Stimulated activated CD4-positive, alpha-beta T cell treated with anti-CD3 and anti-CD28 coated beads, Interleukin-1b, Interleukin-23, amount 100 ng/mL, for 48 hours (primary cell): Measurements from ENCODE around the gene UBE2R2.
"Not testable (repeated sequence)": the region's sequence is repeated elsewhere in the genome, so short reads cannot be mapped to it uniquely, and the experiment has no call there.

ENCODE experiments used
- DNase-seq: peaks from one replicate; pipeline ENCODE4 v3.0.0-alpha.2; 2020

The UBE2R2 gene

DNA sequence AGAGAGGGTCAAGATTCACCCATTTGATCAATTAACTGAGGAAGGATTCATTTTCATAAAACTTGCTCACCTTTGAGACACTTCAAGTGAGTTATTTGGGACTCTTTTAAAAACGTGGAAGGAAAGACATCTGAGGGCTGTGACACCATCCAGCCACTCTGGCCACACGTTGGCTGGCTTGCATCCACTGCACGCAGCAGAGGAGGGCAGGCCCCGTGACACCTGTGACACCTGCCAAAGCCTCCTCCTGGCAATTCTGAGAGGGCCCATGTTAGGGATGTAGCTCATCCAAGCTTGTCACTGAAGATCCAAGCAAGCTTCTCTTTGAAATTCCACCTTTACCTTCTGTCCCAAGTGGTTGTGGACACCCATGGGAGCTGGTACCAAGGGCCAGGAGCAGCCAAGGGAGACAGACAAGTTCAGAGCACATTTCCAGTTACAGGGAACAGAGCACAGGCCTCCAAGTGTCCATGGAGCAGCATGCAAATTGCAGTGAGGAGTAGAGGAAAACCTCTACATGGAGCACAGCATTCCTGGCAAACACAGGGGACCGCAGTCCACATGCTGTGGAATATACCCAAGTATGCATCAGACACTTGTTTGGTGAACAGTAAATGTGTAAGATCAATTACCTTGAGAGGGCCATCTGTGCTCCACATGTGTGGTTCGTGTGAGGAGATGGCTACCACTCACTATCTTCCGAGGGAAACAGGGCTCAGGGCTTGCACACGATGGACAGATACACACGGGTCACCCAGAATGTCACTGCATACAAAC lies 16.8 kb upstream of the UBE2R2 start:
- no peak for DNase-seq

DNA sequence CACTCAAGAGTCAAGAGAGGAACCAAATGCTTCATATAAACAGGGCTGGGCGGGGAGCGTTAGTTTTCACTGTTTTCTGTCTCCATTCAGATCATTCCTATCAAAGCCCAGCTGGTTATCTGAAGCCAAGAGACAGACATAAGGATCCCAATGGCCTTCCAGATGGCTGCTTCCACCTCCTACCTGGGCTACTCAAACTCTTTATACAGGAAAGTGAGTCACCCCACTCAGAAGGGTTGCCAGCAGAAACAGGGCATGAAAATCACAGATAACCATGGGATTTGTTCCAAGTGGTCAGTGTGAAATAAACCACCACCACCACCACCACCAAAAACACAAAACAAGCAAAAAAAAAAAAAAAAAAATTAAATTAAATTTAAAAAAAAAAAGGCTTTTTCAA lies 16.1 kb upstream of the UBE2R2 start:
- DNase-seq, result no peak

DNA sequence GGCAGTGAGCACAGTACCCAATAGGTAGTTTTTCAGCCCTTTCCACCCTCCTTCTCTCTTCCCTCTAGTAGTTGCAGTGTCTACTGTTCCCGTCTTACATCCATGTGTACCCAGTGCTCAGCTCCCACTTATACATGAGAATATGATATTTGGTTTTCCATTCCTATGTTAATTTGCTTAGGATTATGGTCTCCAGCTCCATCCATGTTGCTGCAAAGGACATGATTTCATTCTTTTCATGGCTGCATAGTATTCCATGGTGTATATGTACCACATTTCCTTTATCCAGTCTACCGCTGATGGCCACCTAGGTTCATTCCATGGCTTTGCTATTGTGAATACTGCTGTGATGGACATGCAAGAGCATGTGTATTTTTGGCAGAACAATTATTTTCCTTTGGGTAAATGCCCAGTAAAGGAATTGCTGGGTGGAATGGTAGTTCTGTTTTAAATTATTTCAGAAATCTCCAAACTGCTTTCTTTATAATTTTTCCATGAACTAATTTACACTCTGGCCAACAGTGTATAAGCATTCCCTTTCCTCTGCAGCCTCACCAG lies 14.9 kb upstream of the UBE2R2 start:
- DNase-seq, result not testable (repeated sequence)

DNA sequence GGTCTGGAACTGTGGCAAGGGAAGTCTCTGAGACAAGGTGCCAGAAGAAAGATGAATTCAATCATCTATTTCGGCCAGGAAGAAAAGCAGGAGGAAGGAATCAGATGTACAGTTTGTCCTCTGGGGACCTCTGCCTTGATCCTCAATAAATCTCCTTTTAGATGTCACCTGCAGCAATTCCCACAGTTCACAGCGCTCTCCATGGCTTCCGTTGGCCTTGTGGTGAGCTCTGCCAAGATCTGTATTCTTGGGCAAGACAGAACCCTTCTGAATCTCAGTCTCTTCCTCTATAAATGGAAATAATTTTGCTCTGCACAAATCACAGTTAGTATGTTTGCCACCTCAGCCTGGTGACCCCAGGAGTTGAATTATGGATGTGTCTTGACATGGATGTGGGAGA lies 12.8 kb upstream of the UBE2R2 start:
- not testable (repeated sequence) for DNase-seq

DNA sequence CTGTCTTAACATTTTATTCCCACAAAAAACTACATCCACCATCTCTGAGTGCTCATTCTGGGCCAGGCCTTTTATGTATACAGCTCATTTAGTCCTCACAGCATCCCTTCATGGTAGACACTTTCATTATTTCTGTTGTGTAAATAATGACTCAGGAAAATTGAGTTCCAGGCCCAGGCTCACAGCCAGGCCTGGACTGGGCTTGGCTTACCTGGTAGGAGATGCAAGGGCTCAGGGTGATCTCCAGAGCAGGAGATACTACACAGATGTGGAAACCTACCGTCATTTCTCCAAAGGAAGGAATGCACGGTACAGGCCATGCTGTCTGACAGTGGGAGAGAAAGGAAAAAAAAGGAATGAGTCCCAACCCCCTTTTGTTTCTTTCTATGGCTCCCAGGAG lies 9.8 kb upstream of the UBE2R2 start:
- DNase-seq, result not testable (repeated sequence)

DNA sequence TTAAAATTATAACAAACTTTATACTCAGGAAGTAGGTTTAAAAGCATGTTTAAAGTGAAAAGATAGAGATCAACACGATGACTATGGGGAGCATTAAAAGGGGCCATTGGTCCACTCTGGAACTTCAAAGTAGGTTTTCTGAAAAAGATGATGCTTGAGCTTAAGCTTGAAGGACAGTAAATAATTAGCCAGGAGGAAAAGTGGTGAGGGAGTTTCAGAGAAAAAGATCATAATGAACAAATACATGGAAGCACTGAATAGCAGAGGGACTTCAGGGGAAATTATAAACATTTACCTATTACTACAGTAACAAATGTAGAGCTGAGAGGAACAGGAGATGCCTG lies 8.0 kb upstream of the UBE2R2 start:
- DNase-seq, result not testable (repeated sequence)

DNA sequence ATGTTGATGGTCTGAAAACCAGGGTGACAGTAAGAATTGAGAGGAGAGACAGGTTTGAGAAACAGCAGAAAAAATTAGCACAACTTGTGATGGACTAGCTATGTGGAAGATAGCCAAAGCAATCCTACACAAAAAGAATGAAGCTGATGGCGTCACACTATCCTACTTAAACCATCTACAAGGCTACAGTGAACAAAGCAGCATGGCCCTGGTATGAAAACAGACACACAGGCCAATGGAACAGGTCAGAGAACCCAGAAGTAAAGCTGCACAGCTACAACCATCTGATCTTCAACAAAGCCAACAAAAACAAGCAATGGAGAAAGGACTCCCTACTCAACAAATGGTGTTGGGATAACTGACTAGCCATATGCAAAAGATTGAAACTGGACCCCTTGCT lies 7.5 kb upstream of the UBE2R2 start:
- DNase-seq, result no peak

DNA sequence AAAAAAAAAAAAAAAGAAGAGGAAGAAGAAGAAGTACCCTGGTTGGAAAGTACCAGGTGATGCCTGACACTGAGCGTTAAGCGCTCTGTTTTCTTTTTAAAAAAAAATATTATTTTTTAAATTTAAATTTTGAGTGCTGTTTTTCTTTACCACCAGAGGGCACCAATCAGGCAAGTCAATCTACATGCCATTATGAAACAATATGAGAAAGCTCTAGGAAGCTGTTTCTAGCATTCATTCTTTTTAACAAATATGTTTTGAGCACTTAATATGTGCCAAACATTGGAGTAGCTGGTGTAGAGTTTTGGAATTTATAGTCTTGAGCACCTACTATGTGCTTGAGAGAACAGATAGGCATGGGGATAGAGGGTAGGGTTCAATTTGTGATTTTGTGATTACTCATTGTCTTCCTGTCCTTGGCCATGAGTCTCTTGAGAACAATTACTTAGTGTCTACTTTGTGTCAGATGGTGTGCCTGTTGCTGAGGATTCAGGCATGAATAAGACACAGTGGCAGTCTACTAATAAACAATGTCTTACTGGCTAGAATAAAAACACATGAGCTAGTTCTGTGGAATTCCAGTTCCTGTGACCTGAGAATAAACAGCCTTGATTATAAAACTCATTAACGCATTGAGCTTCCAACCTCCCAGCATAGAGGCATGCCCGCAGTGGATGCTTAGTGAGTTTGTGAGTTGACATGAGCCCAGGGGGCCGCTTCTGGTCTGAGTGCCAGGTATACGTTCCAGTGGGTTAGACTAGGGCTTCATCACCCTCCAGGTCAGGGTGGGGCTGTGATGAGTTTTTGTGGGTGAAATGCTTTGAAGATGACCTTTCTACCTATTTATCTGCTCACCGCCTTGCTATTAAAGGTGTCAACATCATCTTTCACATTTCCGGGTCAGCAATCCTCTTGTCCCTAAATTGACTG lies 3.0 kb upstream of the UBE2R2 start:
- no peak for DNase-seq

DNA sequence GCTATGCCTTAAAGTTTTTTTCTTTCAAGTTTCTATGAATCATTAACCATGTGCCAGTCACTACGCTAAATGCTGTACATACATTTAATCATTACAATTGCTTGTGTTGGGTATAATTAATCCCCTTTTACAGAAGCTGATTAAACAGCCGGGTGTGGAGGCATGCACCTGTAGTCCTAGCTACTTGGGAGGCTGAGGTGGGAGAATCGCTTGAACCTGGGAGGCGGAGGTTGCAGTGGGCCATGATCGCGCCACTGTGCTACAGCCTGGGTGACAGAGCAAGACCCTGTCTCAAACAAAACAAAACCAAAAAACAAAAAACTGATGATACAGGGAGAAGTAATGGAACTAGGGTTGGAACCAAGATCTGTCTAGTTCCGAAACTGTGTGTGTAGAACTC lies 1.2 kb upstream of the UBE2R2 start:
- no peak for DNase-seq

DNA sequence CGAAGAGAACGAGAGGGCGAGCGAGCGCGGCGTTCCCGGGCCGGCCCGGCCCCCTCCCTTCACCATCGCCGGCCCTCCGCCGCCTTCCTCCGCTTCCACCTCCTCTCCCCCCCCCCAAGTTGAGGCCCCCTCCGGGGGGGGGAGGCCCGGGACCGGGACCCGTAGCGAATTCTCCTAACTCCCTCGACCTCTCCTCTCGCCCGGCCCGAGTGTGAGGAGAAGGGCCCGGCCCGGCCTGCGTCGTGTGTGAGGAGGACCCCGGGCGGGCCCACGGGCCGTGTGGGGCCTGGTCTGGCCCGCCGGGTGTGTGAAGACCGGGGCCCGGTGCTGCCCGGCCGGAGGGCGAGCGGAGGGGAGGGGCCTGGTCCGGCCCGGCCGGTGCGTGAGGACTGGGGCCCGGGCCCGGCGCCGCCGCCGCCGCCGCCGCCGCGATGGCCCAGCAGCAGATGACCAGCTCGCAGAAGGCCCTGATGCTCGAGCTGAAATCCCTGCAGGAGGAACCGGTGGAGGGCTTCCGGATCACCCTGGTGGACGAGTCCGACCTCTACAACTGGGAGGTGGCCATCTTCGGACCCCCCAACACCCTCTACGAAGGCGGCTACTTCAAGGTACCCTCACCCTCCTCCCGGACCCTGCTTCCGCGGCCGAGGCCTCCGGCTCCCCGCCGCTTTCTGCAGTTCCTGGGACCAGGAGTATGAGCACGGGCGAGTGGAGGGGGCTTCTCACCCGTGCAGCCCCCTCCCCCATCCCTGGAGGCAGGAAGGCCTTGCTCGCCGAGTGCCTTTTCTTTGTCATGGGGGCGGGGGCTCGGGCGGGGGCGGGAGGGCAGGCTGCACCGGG lies 587 bp downstream of the UBE2R2 start:
- peak; percentile 51 for DNase-seq

DNA sequence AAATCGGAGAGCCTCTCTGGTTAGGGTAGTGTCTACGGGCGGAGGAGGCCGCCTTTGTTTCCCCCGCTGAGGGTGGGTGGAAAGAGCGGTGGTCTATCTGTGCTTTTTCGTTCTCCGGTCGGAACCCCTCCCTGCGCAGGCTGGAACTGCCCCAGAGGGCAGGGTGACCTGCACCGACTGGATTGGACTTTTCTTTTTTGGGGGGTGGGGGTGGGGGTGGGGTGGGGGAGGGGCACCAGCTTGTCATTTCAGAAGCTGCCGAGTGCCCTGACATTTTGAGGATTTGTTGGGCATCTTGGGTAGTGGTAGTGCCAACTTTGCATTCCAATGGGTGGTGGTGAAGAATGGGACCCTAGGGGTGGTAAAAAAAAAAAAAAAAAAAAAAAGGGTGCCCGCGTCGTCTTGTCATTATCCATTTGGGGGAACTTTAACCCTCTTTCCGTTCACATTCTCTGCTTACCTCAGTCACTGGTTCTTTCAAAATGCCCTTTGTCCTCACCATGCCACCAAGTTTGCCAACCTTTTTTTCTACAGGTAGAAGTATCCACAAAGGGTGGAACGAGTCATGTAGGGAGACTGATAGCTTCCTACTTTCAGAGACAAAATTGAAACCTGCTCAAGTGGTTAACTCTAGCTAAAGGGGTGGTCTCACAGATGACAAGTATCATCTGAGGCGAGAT lies 1.3 kb downstream of the UBE2R2 start:
- no peak for DNase-seq

DNA sequence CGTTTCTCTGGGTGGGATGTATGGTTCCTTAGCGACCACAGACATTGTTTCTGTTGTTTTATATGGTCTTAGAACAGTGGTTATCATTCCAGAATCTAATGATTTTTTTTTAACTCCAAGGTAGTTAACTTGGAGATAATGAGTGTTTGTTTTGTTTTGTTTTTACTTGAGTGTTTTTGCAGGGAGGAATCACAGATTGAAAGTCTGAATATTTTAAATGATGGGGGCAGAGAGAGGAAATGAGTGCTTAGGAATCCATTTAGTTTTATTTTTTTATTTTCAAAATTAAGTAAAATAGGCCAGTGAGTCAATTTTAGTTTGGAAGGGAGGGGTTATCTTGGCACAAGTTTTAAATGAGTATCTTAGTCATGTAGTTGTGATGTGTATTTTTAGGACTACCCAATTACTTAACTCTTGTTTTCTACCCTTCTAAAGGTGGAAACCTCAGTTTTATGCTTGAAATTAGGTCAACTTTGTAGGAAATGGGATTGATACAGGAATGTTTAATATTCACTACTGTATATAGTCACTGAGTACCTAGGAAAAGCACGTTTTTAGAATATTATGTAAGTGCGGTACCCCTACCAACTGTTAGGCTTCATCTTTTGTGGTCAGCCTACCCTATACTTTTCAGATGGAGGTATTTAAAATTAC lies 2.0 kb downstream of the UBE2R2 start:
- no peak for DNase-seq

DNA sequence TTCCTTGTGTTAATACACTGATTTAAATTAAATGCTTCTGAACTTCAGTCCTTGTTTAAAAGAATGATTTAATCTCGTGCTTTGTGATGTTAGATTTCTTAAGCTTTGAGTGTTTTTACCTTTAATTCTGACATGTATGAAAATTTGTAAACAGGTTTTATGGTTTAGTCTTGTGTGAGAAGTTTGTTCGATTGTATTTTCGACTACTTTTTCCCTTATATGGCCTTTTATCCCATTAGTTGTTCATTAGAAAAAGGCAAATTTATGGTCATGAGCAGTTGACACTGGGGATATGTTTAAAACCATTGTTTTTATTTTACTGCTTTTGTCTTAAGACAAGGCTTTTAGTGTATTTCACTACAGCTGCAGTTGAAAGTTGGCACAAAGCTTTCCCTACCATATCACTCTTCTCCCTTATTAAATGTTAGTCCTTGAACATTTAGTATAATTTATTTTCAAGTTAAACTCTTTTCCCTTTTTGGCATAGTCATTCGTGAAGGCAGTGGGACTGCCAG lies 3.3 kb downstream of the UBE2R2 start:
- no peak for DNase-seq

DNA sequence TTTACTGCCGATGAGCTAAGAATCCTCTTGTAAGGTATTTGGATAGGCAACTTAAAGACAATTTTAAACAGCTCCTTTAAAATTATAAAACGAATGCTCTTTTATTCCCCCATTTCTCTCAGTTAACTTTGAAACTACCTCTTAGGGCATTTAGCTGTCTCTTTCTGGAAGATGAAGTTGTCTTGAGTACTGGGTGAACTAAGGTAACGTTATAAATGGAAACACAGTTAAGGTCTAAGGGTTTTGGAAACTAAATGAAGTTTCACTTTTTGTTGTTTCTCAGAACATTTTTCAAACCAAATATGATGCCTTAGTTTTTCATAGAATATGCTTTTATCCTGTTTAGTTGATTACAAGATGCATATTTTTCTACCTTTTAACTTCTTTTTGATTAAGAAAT lies 6.8 kb downstream of the UBE2R2 start:
- no peak for DNase-seq

DNA sequence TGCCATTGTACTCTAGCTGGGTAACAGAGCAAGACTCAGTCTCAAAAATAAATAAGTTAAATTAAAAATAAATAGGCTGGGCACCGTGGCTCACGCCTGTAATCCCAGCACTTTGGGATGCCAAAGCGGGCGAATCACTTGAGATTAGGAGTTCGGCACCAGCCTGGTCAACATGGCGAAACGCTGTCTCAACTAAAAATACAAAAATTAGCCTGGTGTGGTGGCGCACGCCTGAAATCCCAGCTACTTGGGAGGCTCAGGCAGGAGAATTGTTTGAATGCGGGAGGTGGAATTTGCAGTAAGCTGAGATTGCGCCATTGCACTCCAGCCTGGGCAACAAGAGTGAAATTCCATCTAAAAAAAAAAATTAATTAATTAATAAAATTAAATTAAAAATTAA lies 10.3 kb downstream of the UBE2R2 start:
- not testable (repeated sequence) for DNase-seq

DNA sequence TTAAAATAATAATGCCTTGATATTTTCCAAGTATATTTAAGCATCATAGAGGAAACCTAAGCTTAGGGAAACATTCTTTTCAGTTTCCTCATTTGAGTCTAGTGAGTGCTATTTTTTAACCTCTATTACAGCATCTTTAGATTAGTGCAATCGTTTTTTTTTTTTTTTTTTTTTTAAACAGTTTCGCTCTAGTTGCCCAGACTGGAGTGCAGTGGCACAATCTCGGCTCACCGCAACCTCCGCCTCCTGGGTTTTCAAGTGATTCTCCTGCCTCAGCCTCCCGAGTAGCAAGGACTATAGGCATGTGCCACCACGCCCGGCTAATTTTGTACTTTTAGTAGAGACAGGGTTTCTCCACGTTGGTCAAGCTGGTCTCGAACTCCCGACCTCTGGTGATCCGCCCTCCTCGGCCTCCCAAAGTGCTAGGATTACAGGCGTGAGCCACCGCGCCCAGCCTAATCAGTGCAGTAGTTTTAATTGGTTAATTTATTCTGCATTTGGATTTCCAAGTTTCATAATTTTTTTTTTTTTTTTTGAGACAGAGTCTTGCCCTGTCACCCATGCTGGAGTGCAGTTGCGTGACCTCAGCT lies 12.8 kb downstream of the UBE2R2 start:
- not testable (repeated sequence) for DNase-seq

DNA sequence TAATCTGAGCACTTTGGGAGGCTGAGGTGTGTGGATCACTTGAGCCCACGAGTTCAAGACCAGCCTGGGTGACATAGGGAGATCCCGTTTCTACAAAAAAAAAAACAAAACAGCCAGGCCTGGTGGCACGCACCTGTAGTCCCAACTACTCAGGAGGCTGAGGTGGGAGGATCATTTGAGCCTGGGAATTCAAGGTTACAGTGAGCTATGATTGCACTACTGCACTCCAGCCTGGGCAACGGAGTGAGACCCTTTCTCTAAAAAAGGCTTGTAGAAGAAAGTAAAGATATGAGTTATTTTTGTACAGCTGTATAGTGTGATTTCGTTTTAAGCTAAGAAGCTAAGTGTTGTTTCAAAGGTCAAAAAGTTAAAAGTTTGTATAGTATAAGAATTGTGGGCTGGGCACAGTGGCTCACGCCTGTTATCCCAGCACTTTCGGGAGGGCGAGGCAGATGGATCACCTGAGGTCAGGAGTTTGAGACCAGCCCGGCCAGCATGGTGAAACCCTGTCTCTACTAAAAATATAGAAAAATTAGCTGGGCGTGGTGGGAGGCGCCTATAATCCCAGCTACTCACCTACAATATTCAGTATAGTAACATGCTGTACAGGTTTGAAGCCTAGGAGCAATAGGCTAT lies 18.8 kb downstream of the UBE2R2 start:
- no peak for DNase-seq

DNA sequence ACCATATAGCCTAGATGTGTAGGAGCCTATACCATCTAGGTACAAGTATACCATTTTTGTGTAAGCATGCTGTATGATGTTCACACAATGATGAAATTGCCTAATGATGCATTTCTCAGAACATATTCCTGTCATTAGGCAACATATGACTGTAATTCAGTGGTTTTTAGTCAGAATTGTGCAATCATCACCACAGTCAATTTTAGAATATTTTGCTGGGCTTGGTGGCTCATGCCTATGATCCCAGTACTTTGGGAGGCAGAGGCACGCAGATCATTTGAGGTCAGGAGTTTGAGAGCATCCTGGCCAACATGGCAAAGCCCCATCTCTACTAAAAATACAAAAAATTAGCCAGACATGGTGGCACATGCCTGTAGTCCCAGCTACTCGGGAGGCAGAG lies 19.3 kb downstream of the UBE2R2 start:
- DNase-seq, result peak; percentile 40

DNA sequence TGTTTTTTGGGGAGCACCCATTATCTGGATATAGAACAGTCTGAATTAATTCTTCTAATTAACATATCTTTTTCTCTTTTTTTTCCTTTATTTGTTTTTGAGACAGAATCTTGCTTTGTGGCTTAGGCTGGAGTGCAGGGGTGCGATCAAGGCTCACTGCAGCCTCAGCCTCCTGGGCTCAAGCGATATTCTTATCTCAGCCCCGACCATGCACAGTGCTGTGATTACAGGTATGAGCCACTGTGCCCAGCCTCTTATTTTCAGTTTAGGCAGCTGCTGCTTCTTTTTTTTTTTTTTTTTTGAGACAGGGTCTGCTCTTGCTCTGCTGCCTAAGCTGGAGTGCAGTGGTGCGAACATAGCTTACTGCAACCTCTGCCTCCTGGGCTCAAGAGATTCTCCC lies 20.2 kb downstream of the UBE2R2 start:
- no peak for DNase-seq

DNA sequence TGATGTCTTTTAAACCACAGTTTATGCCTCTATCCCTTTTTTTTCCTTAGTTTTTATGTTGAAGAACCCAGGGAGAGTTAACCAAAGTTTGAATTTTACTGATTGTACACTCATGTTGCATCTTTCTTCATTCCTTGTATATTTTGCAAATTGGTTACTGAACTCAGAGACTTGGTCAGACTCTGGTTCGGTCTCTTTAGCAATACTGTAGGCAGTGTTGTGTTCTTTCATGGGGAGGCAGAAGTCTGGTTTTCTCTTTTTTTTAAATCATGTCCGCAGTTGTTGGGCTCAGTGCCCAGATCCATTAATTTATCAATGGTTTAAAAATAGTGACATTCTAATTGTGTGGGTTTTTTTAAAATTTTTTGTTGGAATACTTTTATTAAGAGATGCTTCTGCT lies 23.4 kb downstream of the UBE2R2 start:
- no peak for DNase-seq
